CD4-positive, alpha-beta T cell treated with Interleukin-4 for 4 hours (primary cell): ENCODE measurements around the gene DEDD2.
A peak's percentile ranks its signal among the peaks of the same experiment; 100 is the strongest.
"Not testable (repeated sequence)": the region's sequence is repeated elsewhere in the genome, so short reads cannot be mapped to it uniquely, and the experiment has no call there.

Experiments
- DNase-seq: peaks from one replicate; pipeline ENCODE4 v3.0.0-alpha.2; 2020

Gene DEDD2, protein sequence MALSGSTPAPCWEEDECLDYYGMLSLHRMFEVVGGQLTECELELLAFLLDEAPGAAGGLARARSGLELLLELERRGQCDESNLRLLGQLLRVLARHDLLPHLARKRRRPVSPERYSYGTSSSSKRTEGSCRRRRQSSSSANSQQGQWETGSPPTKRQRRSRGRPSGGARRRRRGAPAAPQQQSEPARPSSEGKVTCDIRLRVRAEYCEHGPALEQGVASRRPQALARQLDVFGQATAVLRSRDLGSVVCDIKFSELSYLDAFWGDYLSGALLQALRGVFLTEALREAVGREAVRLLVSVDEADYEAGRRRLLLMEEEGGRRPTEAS

DNA sequence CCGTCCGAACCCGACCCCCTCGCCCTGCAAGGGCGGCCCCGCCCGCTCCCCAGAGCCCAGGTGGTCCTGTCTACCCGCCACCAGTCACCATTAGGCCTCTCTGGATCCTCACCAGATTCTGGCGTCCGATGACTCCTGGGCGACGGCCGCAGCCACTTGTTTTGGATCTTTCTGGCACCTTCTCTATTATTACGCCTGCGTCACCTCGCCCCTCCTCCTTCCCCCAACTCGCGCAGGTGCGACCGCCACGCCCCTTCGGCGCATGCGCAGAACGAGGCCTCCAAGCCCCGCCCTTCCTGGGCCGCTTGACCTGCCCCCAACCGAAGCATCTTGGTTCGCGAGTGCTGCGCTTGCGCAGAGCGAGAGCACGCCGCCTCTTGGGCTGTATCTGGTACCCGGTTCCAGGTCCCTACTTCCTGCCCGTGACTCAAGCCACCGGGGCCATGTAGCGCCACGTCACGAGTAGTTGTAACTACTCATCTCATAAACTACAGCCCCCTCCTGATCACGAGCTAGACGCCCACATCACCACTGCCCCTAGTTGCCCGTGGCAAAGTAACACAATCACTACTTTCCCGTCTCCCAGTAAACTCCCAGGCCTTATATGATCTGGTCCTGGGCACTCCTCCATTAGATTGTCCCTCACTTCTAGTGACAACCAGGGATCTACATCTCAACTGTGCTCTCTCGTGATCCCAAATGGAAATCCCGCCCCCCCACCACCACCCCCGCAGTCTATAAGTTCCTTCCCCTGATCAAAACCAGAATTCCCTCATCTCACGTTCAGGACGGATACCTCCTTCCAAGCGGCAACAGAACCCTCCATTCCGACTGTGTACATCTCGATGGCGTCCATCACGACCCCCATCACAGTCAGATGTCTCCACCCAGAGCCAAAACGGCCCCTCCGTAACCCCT lies at the start of gene DEDD2:
Gene DEDD2 (minus strand): TSS at position 158 of the 918 bp plus-strand sequence. CDS start 670 bp downstream, outside the sequence.
- peak; percentile 99 for DNase-seq

DNA sequence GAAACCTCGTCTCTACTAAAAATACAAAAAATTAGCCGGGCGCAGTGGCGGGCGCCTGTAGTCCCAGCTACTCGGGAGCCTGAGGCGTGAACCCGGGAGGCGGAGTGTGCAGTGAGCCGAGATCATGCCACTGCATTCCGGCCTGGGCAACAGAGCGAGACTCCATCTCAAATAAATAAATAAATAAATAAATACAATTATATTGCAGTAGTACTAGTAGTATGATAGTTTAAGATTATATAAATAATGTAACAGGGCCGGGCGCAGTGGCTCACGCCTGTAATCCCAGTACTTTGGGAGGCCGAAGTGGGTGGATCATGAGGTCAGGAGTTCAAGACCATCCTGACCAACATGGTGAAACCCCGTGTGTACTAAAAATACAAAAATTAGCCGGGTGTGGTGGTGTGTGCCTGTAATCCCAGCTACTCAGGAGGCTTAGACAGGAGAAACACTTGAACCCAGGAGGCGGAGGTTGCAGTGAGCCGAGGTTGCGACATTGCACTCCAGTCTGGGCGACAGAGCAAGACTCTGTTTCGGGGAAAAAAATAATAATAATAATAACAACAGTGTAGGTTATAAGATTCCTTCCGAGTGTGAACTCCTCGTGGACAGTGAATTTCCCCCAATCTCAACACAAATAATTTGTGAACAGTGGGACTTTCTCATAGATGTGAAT lies 49.6 kb upstream of the DEDD2 start:
- DNase-seq, result not testable (repeated sequence)

DNA sequence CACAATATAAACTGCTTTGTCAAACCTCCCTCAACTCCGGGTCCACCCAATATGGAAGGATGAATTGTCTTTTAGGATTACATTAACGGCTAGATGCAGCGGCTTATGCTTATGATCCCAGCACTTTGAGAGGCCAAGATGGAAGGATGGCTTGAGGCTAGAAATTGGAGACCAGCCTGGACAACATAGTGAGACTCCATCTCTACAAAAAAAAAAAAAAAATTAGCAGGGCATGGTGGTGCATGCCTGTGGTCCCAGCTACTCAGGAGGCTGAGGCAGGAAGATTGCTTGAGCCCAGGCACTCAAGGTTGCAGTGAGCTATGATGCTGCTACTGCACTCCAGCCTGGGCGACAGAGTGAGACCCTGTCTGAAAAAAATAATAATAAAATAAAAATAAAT lies 48.6 kb upstream of the DEDD2 start:
- not testable (repeated sequence) for DNase-seq

DNA sequence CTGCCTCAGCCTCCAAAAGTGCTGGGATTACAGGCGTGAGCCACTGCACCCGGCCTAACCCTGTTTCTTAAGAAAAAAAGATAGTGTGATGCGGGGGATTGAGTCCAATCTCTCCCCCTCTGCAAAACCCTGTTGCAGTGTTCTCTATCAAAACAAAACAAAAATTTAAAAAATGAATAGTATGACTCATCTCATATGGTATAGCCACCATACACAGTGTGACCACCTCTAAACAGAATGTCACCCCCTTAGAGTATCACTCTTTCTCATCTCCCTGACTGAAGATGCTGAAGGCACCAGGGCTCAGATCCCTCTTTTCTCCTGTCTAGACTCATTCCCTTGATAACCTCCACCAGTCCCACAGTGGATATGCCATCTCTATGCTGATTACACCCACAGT lies 44.3 kb upstream of the DEDD2 start:
- no peak for DNase-seq

DNA sequence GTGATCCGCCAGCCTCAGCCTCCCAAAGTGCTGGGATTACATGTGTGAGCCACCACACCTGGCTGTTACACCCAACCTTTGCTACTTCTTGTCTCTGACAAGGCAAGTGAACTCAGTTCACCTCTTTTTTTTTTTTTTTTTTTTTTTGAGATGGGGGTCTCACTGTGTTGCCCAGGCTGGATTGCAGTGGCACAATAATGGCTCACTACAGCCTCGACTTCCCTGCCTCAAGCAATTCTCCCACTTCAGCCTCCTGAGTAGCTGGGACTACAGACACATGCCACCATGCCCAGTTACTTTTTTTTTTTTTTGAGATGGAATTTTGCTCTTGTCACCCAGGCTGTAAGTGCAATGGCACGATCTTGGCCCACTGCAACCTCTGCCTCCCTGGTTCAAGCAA lies 40.4 kb upstream of the DEDD2 start:
- DNase-seq, result not testable (repeated sequence)

DNA sequence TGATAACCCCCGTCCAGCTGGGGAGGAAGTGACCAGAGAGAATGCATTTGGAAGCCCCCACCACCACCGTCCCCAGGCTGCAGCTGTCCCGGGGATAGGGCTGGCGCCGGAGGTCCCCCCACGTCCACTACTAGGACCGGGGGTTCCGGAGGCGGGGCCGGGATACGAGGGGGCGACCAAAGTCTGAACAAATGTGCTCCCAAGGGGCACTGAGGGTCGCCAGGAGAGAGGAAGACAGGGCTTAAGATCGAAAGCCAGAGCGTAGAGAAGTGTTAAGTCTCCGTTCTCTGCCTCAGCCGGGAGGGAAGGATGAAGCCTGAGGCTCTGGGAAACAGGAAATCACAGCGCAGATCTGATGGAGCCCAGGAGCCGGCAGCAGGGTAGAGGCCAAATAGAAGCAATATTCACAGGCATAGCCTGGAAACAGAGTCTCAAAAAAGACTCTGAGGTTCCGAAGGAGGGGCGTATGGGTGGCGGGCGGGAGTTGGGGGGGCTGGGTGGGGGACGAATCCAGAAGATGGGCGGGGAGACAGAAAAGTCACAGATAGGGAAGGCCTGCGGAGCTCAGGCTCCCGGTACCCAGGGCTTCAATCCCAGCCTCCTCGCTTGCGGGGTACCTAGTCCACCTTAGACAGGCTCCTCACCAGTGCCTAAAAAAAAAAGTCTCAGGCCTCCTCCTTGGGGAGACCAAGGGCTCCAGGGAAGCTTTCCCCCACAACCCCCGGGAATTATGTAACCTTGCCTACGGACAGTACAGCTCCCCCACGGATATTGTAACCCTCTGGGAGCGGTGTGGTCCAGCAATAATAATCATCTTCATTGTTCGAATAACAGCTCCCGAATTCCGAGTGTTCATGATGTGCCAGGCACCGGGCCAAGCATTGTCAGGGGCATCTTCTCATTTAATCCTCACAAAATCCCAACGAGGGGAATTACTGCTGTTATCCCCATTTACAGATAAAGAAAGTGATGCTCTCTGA lies 38.6 kb upstream of the DEDD2 start:
- DNase-seq, result no peak

DNA sequence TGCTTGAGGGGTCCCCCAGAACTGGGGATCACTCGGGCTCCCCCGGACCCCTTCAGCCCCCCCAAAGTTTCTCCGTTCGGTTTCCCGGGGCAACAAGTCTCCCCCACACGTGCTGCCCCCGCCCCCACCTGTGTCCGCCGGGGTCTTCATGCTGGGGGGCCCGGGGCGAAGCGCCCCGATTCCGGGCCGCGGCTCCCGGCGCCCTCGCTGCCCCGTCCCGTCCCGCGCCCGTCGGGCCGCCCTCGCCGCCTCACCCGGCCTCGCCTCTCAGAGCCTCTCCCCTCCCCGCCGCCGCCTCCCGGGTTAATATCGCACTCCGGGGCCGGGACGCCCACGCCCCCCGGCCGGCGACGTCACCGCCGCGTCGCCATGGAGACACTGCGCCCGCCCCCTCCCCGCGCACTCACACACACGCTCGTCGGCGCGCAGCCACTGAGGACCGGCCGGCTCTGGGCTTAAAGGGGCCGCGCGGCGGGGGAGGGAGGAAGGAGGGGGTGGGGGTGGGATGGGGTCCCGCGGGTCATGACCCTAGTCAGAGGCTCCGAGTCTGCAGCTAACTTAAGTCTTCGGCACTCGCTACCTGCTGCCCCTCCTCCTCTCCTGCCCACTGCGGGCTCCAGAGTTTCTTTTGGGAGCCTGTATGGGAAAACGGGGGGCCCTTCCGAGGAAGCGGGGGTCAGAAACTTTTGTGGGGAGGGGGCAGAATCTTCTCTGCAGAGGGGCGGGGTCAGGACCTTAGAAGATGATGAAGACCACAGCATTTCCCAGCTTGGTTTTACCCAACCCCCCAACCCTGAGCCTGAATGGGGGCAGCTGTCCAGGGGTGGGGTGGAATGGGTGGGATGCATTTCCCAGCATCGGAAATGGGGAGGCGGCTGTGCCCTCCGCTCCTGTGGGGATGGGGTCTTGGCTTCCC lies 37.6 kb upstream of the DEDD2 start, which contains the start of gene ERF:
Gene ERF (minus strand): TSS at position 279 of the 916 bp plus-strand sequence. CDS start 129 bp downstream, at position 150.
- DNase-seq, result peak; percentile 90

DNA sequence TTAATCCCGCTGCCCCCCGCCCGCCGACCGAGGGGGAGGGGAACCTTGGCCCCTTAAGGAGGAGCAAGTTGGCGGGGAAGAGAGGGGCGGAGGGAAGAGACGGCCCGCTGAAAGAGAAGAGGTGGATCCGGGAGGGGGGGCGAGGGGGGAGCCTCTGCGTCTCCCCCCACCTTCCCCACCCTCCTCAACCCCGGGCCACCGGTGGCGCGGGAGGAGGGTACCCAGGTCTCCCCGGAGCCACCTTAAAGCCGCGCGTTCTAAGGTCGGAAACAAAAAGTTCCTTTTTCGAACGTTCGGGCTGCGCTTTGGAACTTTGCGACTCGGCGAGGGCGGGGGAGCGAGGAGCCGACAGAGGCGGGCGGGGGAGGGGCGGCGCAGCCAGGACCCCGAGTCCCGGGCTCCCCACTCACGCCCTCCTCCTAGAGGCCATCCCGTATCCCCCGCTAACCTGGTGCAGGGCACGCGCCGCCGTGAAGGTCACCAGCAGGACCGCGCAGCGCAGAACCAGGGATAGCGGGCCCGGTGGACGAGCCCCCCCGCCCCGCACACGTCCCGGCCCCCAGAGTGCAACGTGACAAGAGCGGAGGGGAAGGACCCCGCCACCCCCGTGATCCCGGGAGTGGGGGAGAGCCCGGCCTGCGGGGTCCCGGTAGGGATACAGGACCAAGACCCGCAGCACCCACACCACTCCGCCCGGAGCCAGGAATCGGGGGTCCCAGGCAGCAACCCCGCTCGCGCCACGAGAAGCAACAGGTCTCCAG lies 36.8 kb upstream of the DEDD2 start:
- peak; percentile 69 for DNase-seq

DNA sequence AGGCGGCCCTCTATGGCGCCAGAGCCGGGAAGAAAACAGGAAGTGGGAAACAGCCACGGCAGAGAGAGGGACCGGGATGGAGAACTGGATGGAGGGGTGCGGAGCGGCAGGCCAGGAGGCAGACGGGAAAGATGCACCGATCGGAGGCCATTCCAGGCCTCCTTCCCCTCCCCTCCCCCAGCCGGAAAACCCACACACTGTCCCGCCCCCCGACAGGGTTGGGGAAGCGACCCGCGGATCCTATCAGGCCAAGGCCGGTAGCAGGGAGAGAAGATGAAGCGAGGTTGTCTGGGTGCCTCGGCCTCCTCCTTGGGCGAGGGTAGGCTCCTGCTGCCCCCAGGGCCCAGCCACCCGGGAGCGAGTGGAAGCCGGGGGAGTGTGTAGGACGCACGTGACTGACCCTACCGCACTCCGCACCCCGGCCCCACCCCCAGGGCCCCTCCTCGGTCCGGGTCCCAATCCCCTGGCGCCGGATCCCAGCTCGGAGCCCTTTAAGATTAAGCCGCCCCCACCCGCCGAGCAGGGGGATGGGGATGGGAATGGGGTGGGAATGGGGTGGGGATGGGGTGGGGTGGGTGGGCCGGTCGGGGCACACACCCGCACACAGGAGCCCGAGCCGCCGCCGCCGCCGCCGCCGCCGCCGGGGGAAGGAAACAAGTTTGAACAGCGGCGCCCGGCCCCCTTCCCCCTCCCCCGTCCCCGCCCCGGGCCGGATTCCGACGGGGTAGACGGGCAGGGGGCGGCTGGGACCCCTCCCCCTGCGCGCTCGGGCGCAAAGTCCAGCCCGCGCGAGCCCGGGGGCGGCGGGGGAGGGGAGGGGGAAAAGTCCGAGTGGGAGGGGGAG lies 36.0 kb upstream of the DEDD2 start:
- DNase-seq, result no peak

DNA sequence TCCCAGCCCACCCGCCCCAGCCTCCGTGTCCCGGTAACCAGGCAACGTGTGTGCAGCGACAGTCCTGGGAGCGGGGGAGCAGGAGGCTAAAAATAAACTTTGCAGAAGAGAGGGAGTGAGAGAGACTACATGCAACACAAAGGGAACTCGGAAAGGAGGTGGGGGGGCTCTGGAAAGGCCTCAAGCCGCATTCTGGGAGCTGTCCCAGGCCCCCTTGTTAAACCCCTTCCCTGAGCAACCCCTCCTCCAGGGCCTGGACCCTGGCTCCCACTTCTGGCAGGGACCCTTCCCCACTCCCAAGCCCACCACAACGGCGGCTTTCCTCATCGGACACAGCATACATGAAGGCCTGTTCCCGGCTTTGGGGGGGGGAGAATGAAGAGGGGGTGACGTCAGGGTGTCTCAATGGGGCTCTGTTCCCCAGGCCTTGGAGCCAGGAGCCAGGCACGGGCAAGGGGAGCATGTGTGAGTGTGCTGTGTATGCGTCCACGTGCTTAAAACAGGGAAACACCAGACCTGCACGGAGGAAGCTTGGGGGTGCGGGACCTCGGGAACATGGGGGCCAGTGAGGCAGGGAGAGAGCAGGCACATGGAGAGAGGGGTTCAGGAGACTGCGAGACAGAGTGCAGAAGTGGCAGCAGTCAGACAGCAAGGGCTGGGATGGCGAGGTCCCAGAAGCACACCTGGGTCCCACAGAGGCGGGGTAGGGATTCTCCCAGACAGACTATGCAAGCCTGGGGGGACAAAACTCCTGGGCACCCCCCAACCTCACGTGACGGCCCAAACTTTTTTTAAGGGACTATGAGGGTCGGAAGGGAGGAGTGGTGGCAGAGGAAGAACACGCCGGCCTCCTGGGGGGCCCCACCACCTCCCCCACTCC lies 35.1 kb upstream of the DEDD2 start:
- no peak for DNase-seq

DNA sequence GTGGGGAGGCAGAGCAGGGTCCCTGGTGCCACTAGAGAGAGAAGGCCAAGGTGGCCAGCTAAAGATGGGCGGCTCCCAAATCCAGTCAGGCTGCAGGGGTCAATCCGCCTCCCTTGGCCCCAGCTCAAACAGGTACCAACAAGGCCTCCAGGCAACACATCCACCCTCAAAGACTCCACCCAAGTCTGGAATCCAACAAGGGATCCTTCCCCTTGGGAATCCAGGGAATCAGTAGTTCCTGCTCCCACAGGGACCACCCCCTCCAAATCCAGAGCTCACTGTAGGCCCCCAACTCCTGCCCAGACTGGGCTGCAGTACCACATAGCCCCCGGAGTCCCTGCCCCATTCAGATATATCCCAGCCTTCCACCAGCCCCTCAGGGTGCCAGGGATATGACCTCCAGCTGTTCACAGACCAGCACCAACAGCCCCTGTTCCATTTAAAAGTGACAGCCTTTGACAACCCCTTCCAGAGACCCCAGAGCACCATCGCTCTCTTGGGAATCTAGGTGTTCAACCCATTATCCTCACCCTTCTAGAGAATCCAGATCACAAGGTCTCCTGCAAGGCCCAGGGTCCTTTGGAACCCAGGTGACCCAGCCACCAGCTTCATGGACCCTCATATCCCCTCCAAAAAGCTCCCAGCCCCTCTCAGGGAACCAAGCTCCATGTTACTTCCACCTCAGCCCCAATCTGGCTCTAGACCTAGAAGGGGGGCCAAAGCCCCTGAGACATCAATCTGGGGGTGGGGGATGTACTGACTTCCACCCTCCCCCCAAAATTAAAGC lies 34.3 kb upstream of the DEDD2 start:
- DNase-seq, result no peak

DNA sequence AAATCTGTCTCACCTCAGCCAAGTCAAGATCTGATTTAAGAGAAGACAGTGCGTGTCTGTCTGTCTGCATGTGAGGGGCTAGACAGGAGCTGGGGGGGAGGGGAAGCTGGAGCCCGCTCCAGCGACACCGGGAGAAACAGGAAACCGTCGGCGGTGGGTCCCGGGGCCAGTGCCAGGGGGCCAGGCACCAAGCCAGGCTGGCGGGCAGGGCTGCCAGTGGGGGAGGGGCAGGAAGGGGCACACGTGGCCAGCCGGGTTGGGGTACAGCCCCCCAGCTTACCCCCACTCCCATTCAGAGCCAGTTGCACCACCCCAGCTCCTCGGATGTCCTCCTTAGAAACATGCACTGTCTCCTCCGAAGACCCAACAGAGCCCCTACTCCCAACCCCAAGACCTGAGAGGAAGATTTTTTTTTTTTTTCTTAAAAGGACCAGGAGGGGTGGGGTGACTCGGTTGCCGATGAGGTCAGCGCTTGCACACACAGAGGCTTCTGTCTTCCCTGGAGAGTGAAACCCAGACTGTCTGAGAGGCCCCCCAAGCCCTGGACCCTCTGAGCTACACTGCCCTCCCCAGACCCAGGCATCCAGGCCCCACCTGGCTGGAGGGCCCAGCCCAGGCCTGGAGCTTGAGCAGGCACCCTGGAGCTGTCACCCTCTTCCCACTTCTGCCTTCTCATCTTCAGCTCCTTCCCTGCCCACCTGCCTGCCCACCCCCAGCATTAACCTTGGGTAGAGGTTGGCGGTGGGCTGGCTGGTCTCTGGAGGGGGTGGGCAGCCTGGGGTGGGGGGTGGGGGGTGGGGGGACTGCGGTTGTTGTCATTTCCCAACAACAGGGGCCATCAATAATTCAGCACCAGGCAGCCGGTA lies 33.4 kb upstream of the DEDD2 start:
- DNase-seq, result no peak

DNA sequence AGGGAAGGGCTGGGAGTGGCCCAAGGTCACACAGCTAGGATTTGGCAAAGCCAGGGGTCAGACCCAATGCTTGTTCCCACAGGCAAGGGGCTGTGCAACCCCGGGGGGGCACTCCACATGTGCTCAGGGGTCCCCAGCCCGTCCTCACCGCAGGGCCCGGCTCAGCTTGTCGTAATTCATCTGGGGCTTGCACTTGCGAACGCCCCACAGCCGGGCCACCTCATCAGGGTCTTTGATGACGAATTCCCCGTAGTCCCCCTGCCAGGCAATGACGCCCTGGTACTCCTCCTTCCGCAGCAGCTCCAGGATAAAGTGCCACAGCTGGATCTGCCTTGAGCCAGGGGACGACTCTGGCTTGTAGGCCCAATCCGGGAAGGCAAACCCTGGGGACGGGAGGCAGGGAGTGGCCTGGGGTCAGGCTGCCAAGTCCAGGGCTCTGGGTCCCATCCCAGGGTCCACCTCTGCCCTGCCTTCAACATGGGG lies 32.7 kb upstream of the DEDD2 start:
- DNase-seq, result no peak

DNA sequence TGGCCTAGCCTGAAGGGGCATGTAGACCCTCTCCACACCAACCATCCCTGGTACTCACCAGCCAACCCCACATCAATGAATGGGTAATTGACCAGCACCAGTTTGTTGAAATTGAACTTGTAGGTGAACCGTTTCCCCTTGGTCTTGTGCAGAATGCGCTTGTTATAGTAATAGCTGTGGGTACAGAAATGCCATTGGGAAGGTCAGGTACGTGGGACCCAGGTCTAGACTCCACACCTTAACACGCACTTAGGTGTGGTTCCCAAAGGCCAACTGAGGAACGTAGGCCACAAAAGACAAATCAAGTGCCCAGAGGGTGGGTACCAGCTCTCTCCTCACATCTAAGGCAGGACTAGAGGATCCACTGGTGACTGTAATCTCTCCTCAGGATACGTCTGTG lies 32.3 kb upstream of the DEDD2 start:
- DNase-seq, result no peak

DNA sequence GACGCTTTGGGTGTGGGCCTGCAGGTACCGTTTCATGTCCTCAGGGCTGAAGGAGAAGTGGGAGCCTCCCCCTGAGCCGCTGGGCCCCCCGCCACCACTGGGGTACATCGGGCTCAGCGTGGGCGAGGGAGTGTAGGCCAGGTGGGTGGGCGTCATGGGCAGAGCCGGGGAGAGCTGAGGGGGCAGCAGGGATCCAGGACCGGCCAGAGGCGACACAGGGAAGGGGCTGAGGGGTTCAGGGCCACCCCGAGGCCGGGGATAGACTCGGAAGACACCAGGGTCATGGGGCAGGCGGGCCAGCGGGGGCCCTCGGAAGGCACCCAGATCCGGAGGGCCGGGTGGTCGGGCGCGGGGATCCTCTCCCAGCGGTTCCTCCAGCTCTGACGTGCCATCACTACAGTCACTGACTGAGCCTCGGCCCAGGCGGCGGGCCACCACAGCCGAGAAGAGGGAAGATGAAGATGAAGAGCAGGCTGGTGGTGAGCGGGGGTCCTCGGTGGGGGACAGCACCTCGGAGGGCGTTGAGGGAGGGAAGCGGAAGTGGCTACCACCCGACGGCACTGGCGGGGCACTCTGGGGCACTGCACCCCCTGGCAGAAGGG lies 31.8 kb upstream of the DEDD2 start:
- DNase-seq, result no peak
